HL-60 (cell line): ENCODE results near the gene MTREX.

Source experiments
- POLR2AphosphoS5 ChIP-seq: IDR thresholded peaks from 2 replicates; pipeline ENCODE4 v1.6.1; 2012; ENCODE audit warnings: low read depth
- SPI1 ChIP-seq: IDR thresholded peaks from 2 replicates; pipeline ENCODE4 v1.6.1; 2012; ENCODE audit warnings: low read depth, mild to moderate bottlenecking, borderline replicate concordance
- TF ChIP-seq, protein P1 (sequence below): IDR thresholded peaks from one replicate; pipeline ENCODE4 v1.5.1; 2011; ENCODE audit warnings: low read length, control low read depth, inconsistent platforms; ENCODE audit not compliant: insufficient read depth

GRCh38 chr5:55313870-55314617 lies 6.3 kb downstream of the MTREX start:
- TF ChIP-seq, protein P1, sequence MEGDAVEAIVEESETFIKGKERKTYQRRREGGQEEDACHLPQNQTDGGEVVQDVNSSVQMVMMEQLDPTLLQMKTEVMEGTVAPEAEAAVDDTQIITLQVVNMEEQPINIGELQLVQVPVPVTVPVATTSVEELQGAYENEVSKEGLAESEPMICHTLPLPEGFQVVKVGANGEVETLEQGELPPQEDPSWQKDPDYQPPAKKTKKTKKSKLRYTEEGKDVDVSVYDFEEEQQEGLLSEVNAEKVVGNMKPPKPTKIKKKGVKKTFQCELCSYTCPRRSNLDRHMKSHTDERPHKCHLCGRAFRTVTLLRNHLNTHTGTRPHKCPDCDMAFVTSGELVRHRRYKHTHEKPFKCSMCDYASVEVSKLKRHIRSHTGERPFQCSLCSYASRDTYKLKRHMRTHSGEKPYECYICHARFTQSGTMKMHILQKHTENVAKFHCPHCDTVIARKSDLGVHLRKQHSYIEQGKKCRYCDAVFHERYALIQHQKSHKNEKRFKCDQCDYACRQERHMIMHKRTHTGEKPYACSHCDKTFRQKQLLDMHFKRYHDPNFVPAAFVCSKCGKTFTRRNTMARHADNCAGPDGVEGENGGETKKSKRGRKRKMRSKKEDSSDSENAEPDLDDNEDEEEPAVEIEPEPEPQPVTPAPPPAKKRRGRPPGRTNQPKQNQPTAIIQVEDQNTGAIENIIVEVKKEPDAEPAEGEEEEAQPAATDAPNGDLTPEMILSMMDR, result no peak
- no peak for TF ChIP-seq POLR2AphosphoS5
- no peak for TF ChIP-seq SPI1
